PC-3 (cell line): ENCODE results near the gene SEMA4A.

Experiments used
- EZH2 ChIP-seq: fragments of 300-600 bp; sonication (generic); IDR thresholded peaks from one replicate; pipeline ENCODE4 v1.6.1; 2017; ENCODE audit warnings: antibody characterized with exemption, mild to moderate bottlenecking, low read length; ENCODE audit not compliant: unreplicated experiment
- EZH2phosphoT487 ChIP-seq: fragments of 300-600 bp; sonication (generic); IDR thresholded peaks from 2 replicates; pipeline ENCODE4 v1.6.1; 2018; ENCODE audit warnings: mild to moderate bottlenecking, antibody characterized with exemption, low read length, borderline replicate concordance
- TF ChIP-seq, protein P1 (sequence below): fragments of 300-600 bp; sonication (generic); conservative IDR thresholded peaks from 2 replicates; pipeline ENCODE4 v1.5.1; 2017; ENCODE audit warnings: antibody characterized with exemption, low read depth, mild to moderate bottlenecking, low read length

GRCh38 chr1:156110252-156110651 is 43.1 kb upstream of the SEMA4A start:
- TF ChIP-seq EZH2phosphoT487, result no peak
- TF ChIP-seq, protein P1, sequence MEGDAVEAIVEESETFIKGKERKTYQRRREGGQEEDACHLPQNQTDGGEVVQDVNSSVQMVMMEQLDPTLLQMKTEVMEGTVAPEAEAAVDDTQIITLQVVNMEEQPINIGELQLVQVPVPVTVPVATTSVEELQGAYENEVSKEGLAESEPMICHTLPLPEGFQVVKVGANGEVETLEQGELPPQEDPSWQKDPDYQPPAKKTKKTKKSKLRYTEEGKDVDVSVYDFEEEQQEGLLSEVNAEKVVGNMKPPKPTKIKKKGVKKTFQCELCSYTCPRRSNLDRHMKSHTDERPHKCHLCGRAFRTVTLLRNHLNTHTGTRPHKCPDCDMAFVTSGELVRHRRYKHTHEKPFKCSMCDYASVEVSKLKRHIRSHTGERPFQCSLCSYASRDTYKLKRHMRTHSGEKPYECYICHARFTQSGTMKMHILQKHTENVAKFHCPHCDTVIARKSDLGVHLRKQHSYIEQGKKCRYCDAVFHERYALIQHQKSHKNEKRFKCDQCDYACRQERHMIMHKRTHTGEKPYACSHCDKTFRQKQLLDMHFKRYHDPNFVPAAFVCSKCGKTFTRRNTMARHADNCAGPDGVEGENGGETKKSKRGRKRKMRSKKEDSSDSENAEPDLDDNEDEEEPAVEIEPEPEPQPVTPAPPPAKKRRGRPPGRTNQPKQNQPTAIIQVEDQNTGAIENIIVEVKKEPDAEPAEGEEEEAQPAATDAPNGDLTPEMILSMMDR, result no peak
- TF ChIP-seq EZH2, result no peak
